GM10266 (cell line): Measurements from ENCODE around the gene SLC36A1.

Experiments
- DNase-seq: peaks from one replicate; pipeline ENCODE4 v3.0.0; 2012; ENCODE audit errors: extremely low spot score
- CTCF ChIP-seq: IDR thresholded peaks from 2 replicates; pipeline ENCODE4 v1.5.1; 2012; ENCODE audit warnings: mild to moderate bottlenecking, low read depth; ENCODE audit not compliant: control insufficient read depth, insufficient read depth; ENCODE audit errors: missing control alignments

The SLC36A1 gene

GRCh38 chr5:151464101-151464500, 16.7 kb downstream of the SLC36A1 start:
- DNase-seq, result no peak
- TF ChIP-seq CTCF, result no peak

- DNase-seq, result no peak
- no peak for TF ChIP-seq CTCF
Observed at GRCh38 chr5:151465476-151465875, 18.1 kb downstream of the SLC36A1 start.

- DNase-seq, result no peak
- no peak for TF ChIP-seq CTCF
Observed at GRCh38 chr5:151467576-151467975, 20.2 kb downstream of the SLC36A1 start.

GRCh38 chr5:151469386-151469785, 22.0 kb downstream of the SLC36A1 start:
- DNase-seq, result no peak
- TF ChIP-seq CTCF, result no peak

- TF ChIP-seq CTCF, result no peak
- DNase-seq, result no peak
Observed at GRCh38 chr5:151469992-151470391, 22.6 kb downstream of the SLC36A1 start.

- DNase-seq, result no peak
- TF ChIP-seq CTCF, result no peak
Observed at GRCh38 chr5:151470439-151470838, 23.0 kb downstream of the SLC36A1 start.

GRCh38 chr5:151471276-151471675, 23.9 kb downstream of the SLC36A1 start:
- no peak for DNase-seq
- no peak for TF ChIP-seq CTCF

- DNase-seq, result no peak
Observed at GRCh38 chr5:151474799-151475198, 27.4 kb downstream of the SLC36A1 start.

More at GRCh38 chr5:151474799-151475198, 27.4 kb downstream of the SLC36A1 start:
- TF ChIP-seq CTCF, result no peak
